ENCODE data around the gene ETFA. TPM values are rescaled to one million over a fixed set of nuclear protein-coding genes. Genes with fewer than 3 reads are reported as not detected.
A peak's percentile ranks its signal among the peaks of the same experiment; 100 is the strongest.

ETFA gene
- total and polyA plus RNA-seq, 9 of the 15 experiments (the other 6 are each of a cell fraction or from before 2014, with no cell fraction given), result 130 to 543 (median 232) TPM

DNA sequence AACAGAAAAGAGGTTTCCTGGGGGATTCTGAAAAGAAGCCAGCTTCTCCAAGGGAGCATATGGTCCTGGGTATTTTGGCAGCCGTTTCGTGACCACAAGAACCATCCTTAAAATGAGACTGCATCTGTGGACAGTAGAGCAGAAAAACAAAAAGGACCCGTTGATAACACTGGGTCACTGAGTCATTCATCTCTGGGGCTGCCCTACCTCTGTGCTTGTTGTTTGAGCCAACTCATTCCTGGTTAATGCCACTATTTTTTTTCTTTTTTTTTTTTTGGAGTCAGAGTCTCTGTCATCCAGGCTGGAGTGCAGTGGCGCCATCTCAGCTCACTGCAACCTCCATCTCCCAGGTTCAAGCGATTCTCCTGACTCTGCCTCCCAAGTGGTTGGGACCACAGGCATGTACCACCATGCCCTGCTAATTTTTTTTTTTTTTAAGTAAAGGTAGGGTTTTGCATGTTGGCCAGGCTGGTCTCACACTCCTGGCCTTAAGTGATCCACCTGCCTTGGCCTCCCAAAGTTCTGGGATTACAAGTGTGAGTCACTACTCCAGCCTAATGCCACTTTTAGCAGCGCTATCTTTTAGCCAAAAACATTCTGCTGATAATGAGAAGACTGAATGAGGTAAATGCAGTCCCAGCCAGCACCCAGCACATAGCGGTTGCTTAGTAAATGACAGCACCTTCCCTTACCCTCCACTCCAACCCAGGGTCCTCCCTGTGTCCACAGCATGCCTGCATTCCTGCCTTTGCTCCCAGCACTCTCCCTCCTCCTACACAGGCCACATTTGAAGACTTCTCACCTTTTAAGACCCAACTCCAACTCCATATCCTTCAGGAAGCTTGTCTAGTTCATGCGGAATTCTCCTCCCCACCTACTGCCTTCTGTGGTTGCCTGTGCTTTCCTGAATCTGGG is 16.2 kb upstream of the ETFA start (continued):
- TF ChIP-seq, protein P1, sequence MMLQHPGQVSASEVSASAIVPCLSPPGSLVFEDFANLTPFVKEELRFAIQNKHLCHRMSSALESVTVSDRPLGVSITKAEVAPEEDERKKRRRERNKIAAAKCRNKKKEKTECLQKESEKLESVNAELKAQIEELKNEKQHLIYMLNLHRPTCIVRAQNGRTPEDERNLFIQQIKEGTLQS (IDR thresholded peaks at IDR 0.05), result peak; percentile 53; the same call in 1 of the 2 replicates
- TF ChIP-seq, protein P1 (CRISPR knock-in tag; conservative IDR thresholded peaks at IDR 0.05), result no peak
- no peak for TF ChIP-seq ZNF354B (CRISPR knock-in tag; IDR thresholded peaks at IDR 0.05)
- no peak for TF ChIP-seq MAZ (CRISPR knock-in tag; conservative IDR thresholded peaks at IDR 0.05 in 1 of 2, IDR thresholded peaks at IDR 0.05 in 1 of 2)
- TF ChIP-seq KDM1A (IDR thresholded peaks at IDR 0.05), result 0 out of 4 replicates have a peak, but pooled peaks of 1 of the 2 experiments have one; percentile 7
- TF ChIP-seq, protein P2, sequence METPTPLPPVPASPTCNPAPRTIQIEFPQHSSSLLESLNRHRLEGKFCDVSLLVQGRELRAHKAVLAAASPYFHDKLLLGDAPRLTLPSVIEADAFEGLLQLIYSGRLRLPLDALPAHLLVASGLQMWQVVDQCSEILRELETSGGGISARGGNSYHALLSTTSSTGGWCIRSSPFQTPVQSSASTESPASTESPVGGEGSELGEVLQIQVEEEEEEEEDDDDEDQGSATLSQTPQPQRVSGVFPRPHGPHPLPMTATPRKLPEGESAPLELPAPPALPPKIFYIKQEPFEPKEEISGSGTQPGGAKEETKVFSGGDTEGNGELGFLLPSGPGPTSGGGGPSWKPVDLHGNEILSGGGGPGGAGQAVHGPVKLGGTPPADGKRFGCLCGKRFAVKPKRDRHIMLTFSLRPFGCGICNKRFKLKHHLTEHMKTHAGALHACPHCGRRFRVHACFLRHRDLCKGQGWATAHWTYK (CRISPR knock-in tag; IDR thresholded peaks at IDR 0.05), result no peak
- TF ChIP-seq SMARCE1 (IDR thresholded peaks at IDR 0.05), result 0 out of 2 replicates have a peak, but pooled peaks have one; percentile 47
- TF ChIP-seq, protein P3, sequence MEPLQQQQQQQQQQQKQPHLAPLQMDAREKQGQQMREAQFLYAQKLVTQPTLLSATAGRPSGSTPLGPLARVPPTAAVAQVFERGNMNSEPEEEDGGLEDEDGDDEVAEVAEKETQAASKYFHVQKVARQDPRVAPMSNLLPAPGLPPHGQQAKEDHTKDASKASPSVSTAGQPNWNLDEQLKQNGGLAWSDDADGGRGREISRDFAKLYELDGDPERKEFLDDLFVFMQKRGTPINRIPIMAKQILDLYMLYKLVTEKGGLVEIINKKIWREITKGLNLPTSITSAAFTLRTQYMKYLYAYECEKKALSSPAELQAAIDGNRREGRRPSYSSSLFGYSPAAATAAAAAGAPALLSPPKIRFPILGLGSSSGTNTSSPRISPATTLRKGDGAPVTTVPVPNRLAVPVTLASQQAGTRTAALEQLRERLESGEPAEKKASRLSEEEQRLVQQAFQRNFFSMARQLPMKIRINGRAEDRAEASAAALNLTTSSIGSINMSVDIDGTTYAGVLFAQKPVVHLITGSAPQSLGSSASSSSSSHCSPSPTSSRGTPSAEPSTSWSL (CRISPR knock-in tag; IDR thresholded peaks at IDR 0.05; ENCODE audit: borderline replicate concordance), result no peak
- no peak for TF ChIP-seq ZNF584 (CRISPR knock-in tag; IDR thresholded peaks at IDR 0.05; ENCODE audit: low read depth)
- peak in 1 of 2 experiments; percentile 40; a peak in 1 of 4 replicates for TF ChIP-seq TEAD1 (CRISPR knock-in tag; IDR thresholded peaks at IDR 0.05)
- TF ChIP-seq LCOR (CRISPR knock-in tag; IDR thresholded peaks at IDR 0.05), result peak; percentile 43; the same call in 1 of the 2 replicates
- TF ChIP-seq L3MBTL2 (IDR thresholded peaks at IDR 0.05), result peak; percentile 23; the same call in 1 of the 2 replicates
- TF ChIP-seq JUN (IDR thresholded peaks at IDR 0.05; ENCODE audit: borderline replicate concordance, low read depth, low read length), result peak; percentile 39; the same call in 1 of the 2 replicates
- no peak for TF ChIP-seq JUN (CRISPR knock-in tag; IDR thresholded peaks at IDR 0.05; ENCODE audit: borderline replicate concordance)
- TF ChIP-seq, protein P4, sequence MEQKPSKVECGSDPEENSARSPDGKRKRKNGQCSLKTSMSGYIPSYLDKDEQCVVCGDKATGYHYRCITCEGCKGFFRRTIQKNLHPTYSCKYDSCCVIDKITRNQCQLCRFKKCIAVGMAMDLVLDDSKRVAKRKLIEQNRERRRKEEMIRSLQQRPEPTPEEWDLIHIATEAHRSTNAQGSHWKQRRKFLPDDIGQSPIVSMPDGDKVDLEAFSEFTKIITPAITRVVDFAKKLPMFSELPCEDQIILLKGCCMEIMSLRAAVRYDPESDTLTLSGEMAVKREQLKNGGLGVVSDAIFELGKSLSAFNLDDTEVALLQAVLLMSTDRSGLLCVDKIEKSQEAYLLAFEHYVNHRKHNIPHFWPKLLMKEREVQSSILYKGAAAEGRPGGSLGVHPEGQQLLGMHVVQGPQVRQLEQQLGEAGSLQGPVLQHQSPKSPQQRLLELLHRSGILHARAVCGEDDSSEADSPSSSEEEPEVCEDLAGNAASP (IDR thresholded peaks at IDR 0.05), result no peak
- peak; percentile 59; the same call in 1 of the 2 replicates for TF ChIP-seq ZNF384 (IDR thresholded peaks at IDR 0.05; ENCODE audit: low read depth, low read length)
- TF ChIP-seq, protein P5, sequence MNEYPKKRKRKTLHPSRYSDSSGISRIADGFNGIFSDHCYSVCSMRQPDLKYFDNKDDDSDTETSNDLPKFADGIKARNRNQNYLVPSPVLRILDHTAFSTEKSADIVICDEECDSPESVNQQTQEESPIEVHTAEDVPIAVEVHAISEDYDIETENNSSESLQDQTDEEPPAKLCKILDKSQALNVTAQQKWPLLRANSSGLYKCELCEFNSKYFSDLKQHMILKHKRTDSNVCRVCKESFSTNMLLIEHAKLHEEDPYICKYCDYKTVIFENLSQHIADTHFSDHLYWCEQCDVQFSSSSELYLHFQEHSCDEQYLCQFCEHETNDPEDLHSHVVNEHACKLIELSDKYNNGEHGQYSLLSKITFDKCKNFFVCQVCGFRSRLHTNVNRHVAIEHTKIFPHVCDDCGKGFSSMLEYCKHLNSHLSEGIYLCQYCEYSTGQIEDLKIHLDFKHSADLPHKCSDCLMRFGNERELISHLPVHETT (CRISPR knock-in tag; conservative IDR thresholded peaks at IDR 0.05 in 1 of 2, IDR thresholded peaks at IDR 0.05 in 1 of 2), result no peak
- peak; percentile 66 for TF ChIP-seq DPF2 (IDR thresholded peaks at IDR 0.05)
- TF ChIP-seq BDP1 (IDR thresholded peaks at IDR 0.05; ENCODE audit: insufficient read depth, insufficient read length), result no peak
- peak; percentile 63 for TF ChIP-seq SMARCA4 (IDR thresholded peaks at IDR 0.05)
- peak; percentile 79 for TF ChIP-seq FOSL1 (tag; conservative IDR thresholded peaks at IDR 0.05)
